Heart right ventricle (tissue), 16 donors: ENCODE results near the gene RPS6KA4. TPM values are rescaled to one million over a fixed set of nuclear protein-coding genes. Genes with fewer than 3 reads are reported as not detected.
"Not testable (repeated sequence)": the region's sequence is repeated elsewhere in the genome, so short reads cannot be mapped to it uniquely, and the experiment has no call there.

Experiments
- ATAC-seq, 8 donors: fragments of 200-7000 bp; cut with Tn5 transposase; one replicate each; pipeline ENCODE4 v1.9.1; 2020; ENCODE audit warnings: mild to moderate bottlenecking in 8 of 8, moderate library complexity in 8 of 8, moderate number of reproducible peaks in 1 of 8
- DNase-seq, 2 donors: peaks; one replicate each; pipeline ENCODE4 v3.0.0-alpha.2; 2020
- H3K27ac ChIP-seq, 10 donors: fragments of 200-600 bp; sonication (generic) in 2 of 10; one replicate each; pipeline versions ENCODE4 v1.5.0 to v1.8.0; 2020 to 2022; ENCODE audit warnings: mild to moderate bottlenecking in 3 of 10
- H3K27me3 ChIP-seq, 7 donors: fragments of 200-600 bp; one replicate each; pipeline ENCODE4 v1.8.0; 2021 to 2022; ENCODE audit warnings: mild to moderate bottlenecking in 2 of 7
- H3K36me3 ChIP-seq, 9 donors: fragments of 200-600 bp; sonication (generic) in 1 of 9; one replicate each; pipeline versions ENCODE4 v1.5.0 to v1.8.0; 2020 to 2022; ENCODE audit warnings: mild to moderate bottlenecking in 2 of 9
- H3K4me1 ChIP-seq, 9 donors: fragments of 200-600 bp; sonication (generic) in 1 of 9; one replicate each; pipeline versions ENCODE4 v1.5.0 to v1.8.0; 2020 to 2022; ENCODE audit warnings: mild to moderate bottlenecking in 4 of 9
- H3K4me3 ChIP-seq, 10 donors: fragments of 200-600 bp; sonication (generic) in 2 of 10; one replicate each; pipeline versions ENCODE4 v1.5.0 to v1.8.0; 2020 to 2022; ENCODE audit warnings: mild to moderate bottlenecking in 7 of 10, moderate library complexity in 2 of 10
- H3K9me3 ChIP-seq, 11 donors: fragments of 200-600 bp in 10 of 11; sonication (generic) in 2 of 11; one replicate each; pipeline versions ENCODE4 v1.5.0 to v1.8.0; 2013 to 2022; ENCODE audit warnings: mild to moderate bottlenecking in 2 of 11, control low read depth in 1 of 11, moderate library complexity in 1 of 11
- CTCF ChIP-seq, 9 donors: fragments of 200-600 bp; sonication (generic) in 2 of 9; IDR thresholded peaks; one replicate each; pipeline versions ENCODE4 v1.5.0 to v1.8.0; 2021 to 2022; ENCODE audit warnings: antibody characterized with exemption in 9 of 9, mild to moderate bottlenecking in 5 of 9, moderate library complexity in 1 of 9
- WGBS, 2 donors: extraction: QIAGEN DNeasy Blood & Tissue Kit; methylation state at CpG; one replicate each; pipeline ENCODE4 v1.1.7; 2013; ENCODE audit warnings: inconsistent platforms in 1 of 2; 5-methylcytosine and 5-hydroxymethylcytosine counted together
- intact Hi-C, 10 donors: fragments of 100-400 bp; cut with DNase I; formaldehyde crosslinking; loops; one replicate each; pipeline versions ENCODE4 v1.11.1 to v1.14.2; 2022
- polyA plus RNA-seq, 2 donors: library from polyadenylated mRNA; stranded (reverse); fragments of 200-250 nt; gene quantifications; one replicate each; pipeline ENCODE4 v1.2.3, GENCODE V29; 2013
- total RNA-seq, 10 donors: library from RNA; stranded (reverse); fragmentation: NEBNext Ultra II Directional in 3 of 10; extraction: Animal tissue kit (Norgen Biotek cat#: 25700) in 3 of 10; gene quantifications; one replicate each; pipeline versions ENCODE4 v1.2.1 to v1.2.4, GENCODE V29; 2021 to 2023
- donor health status: Arrhythmogenic right ventricular cardiomyopathy.
- donor health status: ischemic (EF 13 %, LVEDD 7.1; RV severe dilation, severe dysfunction).
- donor health status: healthy with polysubstance abuse.
- donor health status: DM: no; HTN: yes; CAD: no.
- donor health status: DM: no; HTN: no; CAD: no.
- donor health status: ischemic (EF 25% LVEDD 6.9; RV normal size, moderate dysfunction).
- donor health status: ischemic (EF 25% LVEDD 5.7; RV mildly dilated, moderate dysfunction).
- donor health status: healthy.
- donor health status: DM: yes; HTN: yes; CAD: no.
- donor health status: Ischemic cardiomyopathy.
- donor health status: ischemic (EF 35%, LVEDD 5.7; RV mildly dilated, moderate dysfunction).
- donor health status: nonischemic (EF 11% LVEDD 7.7; RV severe dilation, severe dysfunction).
- donor health status: DM: yes; HTN: yes; CAD: no.
- donor health status: PGD.
- donor health status: ischemic (EF 29% LVEDD 5.4; RV normal size, mild dysfunction).
- donor health status: nonischemic (EF 23%, LVEDD 6.1; RV moderate dilation, normal function).

Gene RPS6KA4
- total and polyA plus RNA-seq, 12 donors = 10.7 to 21.9 (median 13.3) TPM

GRCh38 chr11:64314146-64314804 lies 44.7 kb upstream of the RPS6KA4 start:
- intact Hi-C loops = no loop called here
- Histone ChIP-seq H3K27me3 (no peaks in the 10 kb centered on the region), H3K4me3 (peak overlapping the region in 6 of 10 donors; percentile 28 to 42 (median 38)), H3K4me1 (peaks cover 8 to 54% (median 34%) of the 10 kb centered on the region in 9 donors), H3K36me3 (peaks cover 0 to 32% (median 19%) of the 10 kb centered on the region in 9 donors), H3K27ac (peak overlapping the region in 8 of 10 donors; percentile 53 to 77 (median 68)), H3K9me3 (no peaks in the 10 kb centered on the region)
- DNase-seq (no peak), ATAC-seq (no peak)
- peak in 2 of 9 donors; percentile 7 to 9 for TF ChIP-seq CTCF (IDR thresholded peaks at IDR 0.05)
- WGBS, 2 donors = 79 to 83% methylated on average over 19 of the region's 19 CpGs

GRCh38 chr11:64314805-64315561 lies 44.0 kb upstream of the RPS6KA4 start:
- no peak for DNase-seq
- Histone ChIP-seq H3K4me3 (no peak overlapping the region), H3K36me3 (peaks cover 0 to 35% (median 19%) of the 10 kb centered on the region in 9 donors), H3K27me3 (no peaks in the 10 kb centered on the region), H3K9me3 (no peaks in the 10 kb centered on the region), H3K4me1 (peaks cover 8 to 60% (median 38%) of the 10 kb centered on the region in 9 donors), H3K27ac (peak overlapping the region in 5 of 10 donors; percentile 53 to 72 (median 65))
- WGBS, 2 donors = 89 to 90% methylated on average over 24 of the region's 24 CpGs
- intact Hi-C loops = loop anchor here in 5 of 10 donors (5.0 kb wide), 2 partner anchors 37 to 42 kb away; partner anchors contain the start of gene RPS6KA4 (in 4 of the 5)
- TF ChIP-seq CTCF (IDR thresholded peaks at IDR 0.05) = no peak
- no peak for ATAC-seq

GRCh38 chr11:64315667-64316526 lies 43.1 kb upstream of the RPS6KA4 start:
- Histone ChIP-seq H3K27ac (peak overlapping the region in 3 of 10 donors; percentile 91 to 98 (median 98)), H3K4me3 (peak overlapping the region in 2 of 10 donors; percentile 66 to 80), H3K4me1 (peaks cover 8 to 57% (median 38%) of the 10 kb centered on the region in 9 donors), H3K36me3 (peaks cover 0 to 42% (median 19%) of the 10 kb centered on the region in 9 donors)
- not testable (repeated sequence) for H3K9me3 ChIP-seq, ATAC-seq, DNase-seq, H3K27me3 ChIP-seq
- intact Hi-C loops = loop anchor here in 5 of 10 donors (5.0 kb wide), 2 partner anchors 36 to 41 kb away; partner anchors contain the start of gene RPS6KA4 (in 4 of the 5)
- 77 to 82% methylated on average over 25 of the region's 25 CpGs for WGBS, 2 donors

GRCh38 chr11:64316672-64317324 lies 42.2 kb upstream of the RPS6KA4 start:
- peaks cover 0 to 49% (median 19%) of the 10 kb centered on the region in 9 donors for H3K36me3 ChIP-seq

More at GRCh38 chr11:64316672-64317324, 42.2 kb upstream of the RPS6KA4 start:
- intact Hi-C loops = loop anchor here in 6 of 10 donors (1.0 to 5.0 kb wide), 3 partner anchors 11 to 41 kb away; partner anchors contain the start of genes RPS6KA4 (in 4 of the 6) and ESRRA (in 1 of the 6)
- ATAC-seq (peak in 2 of 8 donors; percentile 0 to 3), DNase-seq (no peak)
- peak overlapping the region; percentile 91 to 100 (median 98) for H3K27ac ChIP-seq
- WGBS, 2 donors = 7 to 9% methylated on average over 32 of the region's 32 CpGs
- peak overlapping the region; percentile 45 to 94 (median 81) for H3K4me3 ChIP-seq
- H3K4me1 ChIP-seq = peaks cover 8 to 57% (median 38%) of the 10 kb centered on the region in 9 donors
- no peaks in the 10 kb centered on the region for H3K9me3 ChIP-seq
- peak in 1 of 9 donors; percentile 13 for TF ChIP-seq CTCF (IDR thresholded peaks at IDR 0.05)
- no peaks in the 10 kb centered on the region for H3K27me3 ChIP-seq
